ENCODE measurements around the gene POLR3B. TPM values are rescaled to one million over a fixed set of nuclear protein-coding genes. Genes with fewer than 3 reads are reported as not detected.
"Not testable (repeated sequence)": the region's sequence is repeated elsewhere in the genome, so short reads cannot be mapped to it uniquely, and the experiment has no call there.

Gene POLR3B
- total RNA-seq (10 to 100 TPM; 12.8 to 20.3 TPM), polyA plus RNA-seq (ENCODE audit: insufficient read length in 2 of 2) (10 to 100 TPM; 11.9 to 13.8 TPM)
- long read RNA-seq, donor 1, full-length matches to known transcripts, result 2 of 2 reads
- long read RNA-seq, donor 1, partial matches to known transcripts, result 0 of 2 reads
- long read RNA-seq, donor 1, other reads (novel, unspliced or antisense), result 0 of 2 reads
- long read RNA-seq, donor 2, full-length matches to known transcripts, result 2 of 2 reads
- long read RNA-seq, donor 2, partial matches to known transcripts, result 0 of 2 reads
- long read RNA-seq, donor 2, other reads (novel, unspliced or antisense), result 0 of 2 reads
- long read RNA-seq, donor 3, result 0 reads
- long read RNA-seq, donor 4, full-length matches to known transcripts, result 1 of 1 reads
- long read RNA-seq, donor 4, partial matches to known transcripts, result 0 of 1 reads
- long read RNA-seq, donor 4, other reads (novel, unspliced or antisense), result 0 of 1 reads

DNA sequence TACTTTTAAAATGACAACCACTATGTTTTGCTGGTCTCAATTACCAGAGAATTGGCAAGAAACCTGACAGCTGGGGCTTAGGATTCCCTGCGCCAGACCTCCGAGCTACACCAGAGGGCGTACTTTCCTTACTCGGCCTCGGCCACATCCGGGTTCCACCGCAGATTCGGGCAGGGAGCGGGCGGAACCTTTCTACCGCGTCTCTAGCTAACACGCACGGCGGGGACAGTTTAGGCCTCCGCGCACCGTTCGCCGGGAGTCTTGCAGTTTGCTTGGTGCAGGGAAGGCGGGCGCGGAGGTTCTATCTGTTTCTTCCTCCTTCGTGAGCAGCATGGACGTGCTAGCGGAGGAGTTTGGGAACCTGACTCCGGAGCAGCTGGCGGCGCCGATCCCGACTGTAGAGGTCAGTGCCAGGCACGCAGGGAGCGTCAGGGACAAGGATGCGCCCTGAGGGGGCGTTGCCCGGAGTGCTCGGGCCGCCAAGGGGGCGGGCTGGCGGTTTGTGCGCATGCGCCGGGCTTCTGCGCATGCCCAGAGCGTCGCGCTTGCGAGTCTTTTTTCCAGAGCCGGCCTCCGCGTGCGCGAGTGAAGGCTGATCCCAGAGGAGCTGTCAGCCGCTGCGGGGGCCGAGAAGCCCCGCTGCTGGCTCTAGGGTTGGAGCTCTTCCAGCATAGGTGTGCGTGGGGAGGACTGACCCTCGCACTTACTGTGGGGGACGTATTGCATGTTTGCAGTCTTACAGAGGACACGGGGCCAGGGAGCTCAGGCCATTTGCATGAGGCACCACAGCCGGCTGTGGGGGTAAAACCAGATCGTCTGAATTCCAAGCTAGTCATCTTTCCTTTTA, at the start of gene POLR3B:
Gene POLR3B, plus strand, starts transcription at position 200 of the 847 bp plus-strand sequence. Its CDS starts 132 bp downstream, at position 332.
- DNase-seq (ENCODE audit: low read depth in 4 of 6, low spot score in 6 of 6), result peak; percentile 93 to 99 (median 96)
- H3K4me3 ChIP-seq (ENCODE audit: low read depth, low read length), result peak within 1 kb of the TSS; percentile 97
- no peaks in the 10 kb centered on the region for H3K27me3 ChIP-seq (ENCODE audit: control insufficient read depth, insufficient read depth, low read length)
- peaks cover 8% of the 10 kb centered on the region for H3K4me1 ChIP-seq (ENCODE audit: control insufficient read depth, insufficient read depth, low read length)
- no peaks in the 10 kb centered on the region for H3K9me3 ChIP-seq (ENCODE audit: control insufficient read depth, insufficient read depth, low read length)
- peak within 1 kb of the TSS; percentile 99 for H3K27ac ChIP-seq (ENCODE audit: low read depth, low read length)
- no peaks in the 10 kb centered on the region for H3K36me3 ChIP-seq (ENCODE audit: control insufficient read depth, insufficient read depth, low read length)
- 0% methylated on average over 61 of the region's 63 CpGs for WGBS (ENCODE audit: insufficient coverage)

DNA sequence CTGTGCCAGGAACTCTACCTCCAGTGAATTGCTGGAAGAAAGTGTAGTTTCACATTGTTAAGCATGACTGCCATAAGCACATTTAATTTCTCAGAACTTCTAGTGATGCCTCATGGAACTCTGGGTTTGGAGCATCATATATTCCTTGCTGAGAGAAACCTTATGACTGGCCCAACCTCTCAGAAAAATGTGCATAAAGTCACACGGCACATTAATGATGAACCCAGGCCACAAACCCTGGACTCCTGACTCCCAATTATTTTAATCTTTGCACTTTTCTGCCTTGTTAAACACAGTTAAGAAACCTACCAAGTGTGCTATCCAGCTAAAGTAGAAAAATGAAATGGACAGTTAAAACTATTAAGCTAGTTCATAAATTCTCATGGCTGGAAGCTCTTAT, 49.4 kb upstream of the POLR3B start:
- no CpG with 5 or more reads among the region's 1 CpG for WGBS (ENCODE audit: insufficient coverage)
- Histone ChIP-seq H3K27me3 (ENCODE audit: control insufficient read depth, insufficient read depth, low read length) (no peaks in the 10 kb centered on the region), H3K9me3 (ENCODE audit: control insufficient read depth, insufficient read depth, low read length) (no peaks in the 10 kb centered on the region), H3K4me1 (ENCODE audit: control insufficient read depth, insufficient read depth, low read length) (peaks cover 9% of the 10 kb centered on the region), H3K27ac (ENCODE audit: low read depth, low read length) (no peak overlapping the region), H3K4me3 (ENCODE audit: low read depth, low read length) (no peak overlapping the region), H3K36me3 (ENCODE audit: control insufficient read depth, insufficient read depth, low read length) (no peaks in the 10 kb centered on the region)
- peak in 1 of 6 donors; percentile 18 for DNase-seq (ENCODE audit: low read depth in 4 of 6, low spot score in 6 of 6)

DNA sequence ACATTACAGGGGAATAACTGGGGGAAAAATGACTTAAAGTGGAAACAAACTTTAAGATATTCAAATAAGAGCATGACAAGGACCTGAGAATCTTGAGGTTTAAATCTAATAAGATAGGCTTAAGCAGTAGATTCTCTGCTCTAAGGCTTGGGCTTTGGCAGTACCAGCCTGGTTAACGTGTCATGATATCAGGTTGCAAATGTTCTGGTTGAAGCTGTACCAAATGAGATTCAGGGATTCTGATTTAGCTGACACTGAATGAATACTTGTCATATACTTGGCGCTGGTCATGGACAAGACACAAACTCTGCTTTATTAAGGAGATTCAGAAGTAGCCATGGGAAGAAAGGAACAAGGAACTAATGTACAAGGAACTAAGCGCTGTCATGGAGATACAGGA, 48.9 kb upstream of the POLR3B start:
- Histone ChIP-seq H3K4me3 (ENCODE audit: low read depth, low read length) (no peak overlapping the region), H3K27me3 (ENCODE audit: control insufficient read depth, insufficient read depth, low read length) (no peaks in the 10 kb centered on the region), H3K9me3 (ENCODE audit: control insufficient read depth, insufficient read depth, low read length) (no peaks in the 10 kb centered on the region), H3K27ac (ENCODE audit: low read depth, low read length) (no peak overlapping the region), H3K4me1 (ENCODE audit: control insufficient read depth, insufficient read depth, low read length) (peaks cover 5% of the 10 kb centered on the region), H3K36me3 (ENCODE audit: control insufficient read depth, insufficient read depth, low read length) (no peaks in the 10 kb centered on the region)
- WGBS (ENCODE audit: insufficient coverage), result 89% methylated on average over 3 of the region's 3 CpGs
- no peak for DNase-seq (ENCODE audit: low read depth in 4 of 6, low spot score in 6 of 6)

DNA sequence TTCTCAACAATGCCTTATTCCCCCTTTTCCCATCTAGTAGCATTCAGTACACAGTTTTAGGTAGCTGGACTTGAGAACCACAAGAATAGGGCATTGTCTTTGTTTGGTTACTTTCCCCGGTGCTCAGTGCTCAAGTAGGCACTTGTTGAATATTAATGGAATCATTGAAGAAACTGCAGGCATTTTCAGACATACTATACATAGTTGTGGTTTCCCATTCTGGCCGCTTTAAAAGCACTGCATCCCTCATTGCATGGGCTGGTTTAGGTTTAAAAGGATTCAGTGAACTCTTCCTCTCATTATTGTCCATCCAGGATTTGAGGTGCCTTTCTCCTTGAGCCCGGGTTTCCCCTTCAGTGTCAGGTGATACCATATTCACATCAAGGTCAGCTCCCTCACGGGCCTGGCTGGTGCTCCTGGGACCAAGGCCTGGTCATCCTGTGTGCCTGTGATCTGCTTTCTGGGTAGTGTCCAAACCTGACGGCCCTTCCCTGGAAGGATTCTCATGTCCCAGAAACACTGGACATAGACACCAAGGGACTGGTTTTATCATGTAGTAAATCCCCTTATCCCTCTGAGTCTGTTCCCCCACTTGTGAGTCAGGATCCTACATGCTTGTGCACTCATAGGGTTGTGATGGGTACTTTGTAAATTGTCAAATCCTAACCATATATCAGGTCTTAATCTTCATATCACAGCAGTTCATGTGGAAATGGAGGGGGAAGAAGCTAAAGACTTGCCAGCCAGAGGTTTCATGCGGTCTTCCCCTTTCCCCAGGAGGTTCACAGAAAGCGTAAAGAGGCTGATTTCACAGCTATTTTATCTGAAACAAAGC, 47.7 kb upstream of the POLR3B start:
- H3K4me1 ChIP-seq (ENCODE audit: control insufficient read depth, insufficient read depth, low read length), result no peaks in the 10 kb centered on the region
- no peak overlapping the region for H3K27ac ChIP-seq (ENCODE audit: low read depth, low read length)
- DNase-seq (ENCODE audit: low read depth in 4 of 6, low spot score in 6 of 6), result no peak

DNA sequence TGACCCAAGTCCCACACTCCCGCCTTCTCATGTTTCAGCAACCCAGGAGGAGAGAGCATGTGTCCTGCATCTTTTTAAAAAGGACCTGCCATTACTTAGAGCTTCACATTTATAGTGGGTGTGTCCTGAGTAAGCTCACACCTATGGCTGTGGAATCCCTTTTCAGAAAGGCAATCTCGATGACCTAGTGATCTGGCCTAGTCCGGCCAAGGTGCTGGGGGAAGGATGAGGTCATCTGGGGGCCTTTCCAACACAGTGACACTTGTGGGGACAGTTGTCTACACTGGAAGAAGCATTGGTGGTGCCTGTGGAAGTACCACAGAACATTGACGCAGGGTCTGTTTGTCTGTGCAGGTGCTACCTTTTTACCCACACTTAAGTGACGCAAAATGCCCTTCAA, 46.9 kb upstream of the POLR3B start:
- H3K4me1 ChIP-seq (ENCODE audit: control insufficient read depth, insufficient read depth, low read length), result no peaks in the 10 kb centered on the region
- H3K4me3 ChIP-seq (ENCODE audit: low read depth, low read length), result no peak overlapping the region
- no peaks in the 10 kb centered on the region for H3K9me3 ChIP-seq (ENCODE audit: control insufficient read depth, insufficient read depth, low read length)
- DNase-seq (ENCODE audit: low read depth in 4 of 6, low spot score in 6 of 6), result no peak
- peaks cover 8% of the 10 kb centered on the region for H3K36me3 ChIP-seq (ENCODE audit: control insufficient read depth, insufficient read depth, low read length)
- 82% methylated on average over 3 of the region's 5 CpGs for WGBS (ENCODE audit: insufficient coverage)
- no peak overlapping the region for H3K27ac ChIP-seq (ENCODE audit: low read depth, low read length)
- no peaks in the 10 kb centered on the region for H3K27me3 ChIP-seq (ENCODE audit: control insufficient read depth, insufficient read depth, low read length)

More for the DNA sequence above, 47.7 kb upstream of the POLR3B start:
- Histone ChIP-seq H3K36me3 (ENCODE audit: control insufficient read depth, insufficient read depth, low read length) (peaks cover 7% of the 10 kb centered on the region), H3K9me3 (ENCODE audit: control insufficient read depth, insufficient read depth, low read length) (no peaks in the 10 kb centered on the region), H3K27me3 (ENCODE audit: control insufficient read depth, insufficient read depth, low read length) (no peaks in the 10 kb centered on the region), H3K4me3 (ENCODE audit: low read depth, low read length) (no peak overlapping the region)
- WGBS (ENCODE audit: insufficient coverage), result 82% methylated on average over 4 of the region's 7 CpGs

DNA sequence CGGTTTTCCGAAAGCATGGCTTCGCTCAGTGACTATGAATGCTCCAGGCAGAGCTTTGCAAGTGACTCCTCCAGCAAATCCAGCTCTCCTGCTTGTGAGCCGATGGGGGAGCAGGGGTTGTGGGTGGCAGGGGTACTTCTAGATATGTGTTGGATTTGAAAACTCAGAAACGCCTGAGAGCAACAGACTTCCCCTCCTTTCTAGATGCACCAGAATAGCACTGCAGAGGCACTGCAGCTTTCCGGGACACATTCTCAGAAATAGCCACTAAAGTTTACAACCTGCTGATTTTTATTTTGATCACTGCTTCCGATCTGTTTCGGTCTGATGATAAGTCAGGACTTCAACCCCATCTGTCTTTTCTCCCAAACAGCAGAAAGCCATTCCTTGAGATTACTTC, 46.4 kb upstream of the POLR3B start:
- 79% methylated on average over 6 of the region's 8 CpGs for WGBS (ENCODE audit: insufficient coverage)
- H3K27ac ChIP-seq (ENCODE audit: low read depth, low read length), result no peak overlapping the region
- H3K9me3 ChIP-seq (ENCODE audit: control insufficient read depth, insufficient read depth, low read length), result no peaks in the 10 kb centered on the region
- DNase-seq (ENCODE audit: low read depth in 4 of 6, low spot score in 6 of 6), result no peak
- no peaks in the 10 kb centered on the region for H3K27me3 ChIP-seq (ENCODE audit: control insufficient read depth, insufficient read depth, low read length)
- H3K36me3 ChIP-seq (ENCODE audit: control insufficient read depth, insufficient read depth, low read length), result peaks cover 8% of the 10 kb centered on the region
- H3K4me3 ChIP-seq (ENCODE audit: low read depth, low read length), result no peak overlapping the region
- H3K4me1 ChIP-seq (ENCODE audit: control insufficient read depth, insufficient read depth, low read length), result no peaks in the 10 kb centered on the region

DNA sequence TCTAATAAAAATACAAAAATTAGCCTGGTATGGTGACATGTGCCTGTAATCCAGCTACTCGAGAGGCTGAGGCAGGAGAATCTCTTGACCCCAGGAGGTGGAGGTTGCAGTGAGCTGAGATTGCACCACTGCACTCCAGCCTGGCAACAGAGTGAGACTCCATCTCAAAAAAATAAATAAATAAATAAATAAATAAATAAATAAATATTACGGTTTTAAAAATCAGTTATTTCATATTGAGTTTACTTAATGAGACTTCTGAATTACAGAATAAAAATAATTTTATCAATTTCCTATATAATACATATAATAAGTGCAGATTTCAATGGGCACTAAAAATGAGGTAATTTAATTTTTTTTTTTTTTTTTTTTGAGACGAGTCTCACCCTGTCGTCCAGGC, 44.1 kb upstream of the POLR3B start:
- H3K4me3 ChIP-seq (ENCODE audit: low read depth, low read length); H3K9me3 ChIP-seq (ENCODE audit: control insufficient read depth, insufficient read depth, low read length); H3K36me3 ChIP-seq (ENCODE audit: control insufficient read depth, insufficient read depth, low read length); H3K4me1 ChIP-seq (ENCODE audit: control insufficient read depth, insufficient read depth, low read length); H3K27me3 ChIP-seq (ENCODE audit: control insufficient read depth, insufficient read depth, low read length); H3K27ac ChIP-seq (ENCODE audit: low read depth, low read length); DNase-seq (ENCODE audit: low read depth in 4 of 6, low spot score in 6 of 6): not testable (repeated sequence)
- WGBS (ENCODE audit: insufficient coverage), result no CpG with 5 or more reads among the region's 4 CpGs

DNA sequence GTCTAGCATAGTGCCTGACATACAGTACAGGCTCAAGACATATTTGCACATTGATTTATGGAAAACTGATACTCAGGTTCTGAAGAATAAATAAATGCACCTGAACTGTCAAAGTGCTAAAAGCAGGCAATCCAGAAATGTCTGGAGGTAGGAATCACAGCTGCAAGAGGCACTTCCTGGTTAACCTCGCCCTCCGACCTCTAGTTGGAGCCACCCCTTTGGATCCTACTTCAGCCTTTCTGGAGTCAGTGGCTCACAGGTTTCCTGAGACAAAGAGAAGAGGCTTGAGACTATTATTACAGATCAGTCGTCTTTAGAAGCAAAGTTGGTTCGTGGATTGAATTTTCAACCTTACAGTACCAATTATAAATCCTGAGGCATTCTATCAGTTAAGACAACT, 42.0 kb upstream of the POLR3B start:
- Histone ChIP-seq H3K27me3 (ENCODE audit: control insufficient read depth, insufficient read depth, low read length) (no peaks in the 10 kb centered on the region), H3K36me3 (ENCODE audit: control insufficient read depth, insufficient read depth, low read length) (peaks cover 18% of the 10 kb centered on the region), H3K27ac (ENCODE audit: low read depth, low read length) (no peak overlapping the region), H3K4me3 (ENCODE audit: low read depth, low read length) (no peak overlapping the region), H3K9me3 (ENCODE audit: control insufficient read depth, insufficient read depth, low read length) (no peaks in the 10 kb centered on the region), H3K4me1 (ENCODE audit: control insufficient read depth, insufficient read depth, low read length) (no peaks in the 10 kb centered on the region)
- no peak for DNase-seq (ENCODE audit: low read depth in 4 of 6, low spot score in 6 of 6)
- WGBS (ENCODE audit: insufficient coverage), result 86% methylated on average over 2 of the region's 4 CpGs

DNA sequence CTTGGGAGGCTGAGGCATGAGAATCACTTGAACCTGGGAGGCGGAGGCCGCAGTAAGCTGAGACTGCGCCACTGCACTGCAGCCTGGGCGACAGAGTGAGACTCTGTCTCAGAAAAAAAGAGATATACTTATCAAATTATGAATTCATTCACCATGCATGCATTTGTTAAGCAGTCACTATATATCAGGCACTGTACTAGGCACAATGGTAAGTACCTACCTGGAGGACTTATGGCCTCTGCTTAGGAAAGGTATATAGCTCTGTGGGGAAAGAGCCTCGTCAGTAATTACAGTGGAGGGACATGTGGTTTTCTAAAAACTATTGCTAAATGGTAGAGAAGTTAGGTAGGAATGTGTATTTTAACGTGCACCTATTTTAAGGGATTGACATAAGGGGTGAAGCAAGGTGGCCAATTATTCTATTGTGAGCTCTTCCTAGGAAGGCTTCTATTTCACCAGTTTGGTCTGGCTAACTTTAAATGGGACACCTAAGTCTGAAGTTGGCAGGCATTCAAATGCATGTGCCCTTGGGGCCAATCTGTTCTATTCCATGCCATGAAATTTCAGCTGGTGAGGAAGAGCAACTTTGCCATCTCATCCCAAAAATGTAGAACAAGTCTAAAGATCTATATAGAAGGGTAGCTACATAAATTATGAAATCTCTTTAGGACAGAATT, 40.0 kb upstream of the POLR3B start:
- H3K27ac ChIP-seq (ENCODE audit: low read depth, low read length), result no peak overlapping the region
- no peak for DNase-seq (ENCODE audit: low read depth in 4 of 6, low spot score in 6 of 6)
- no peaks in the 10 kb centered on the region for H3K9me3 ChIP-seq (ENCODE audit: control insufficient read depth, insufficient read depth, low read length)
- no peak overlapping the region for H3K4me3 ChIP-seq (ENCODE audit: low read depth, low read length)
- H3K27me3 ChIP-seq (ENCODE audit: control insufficient read depth, insufficient read depth, low read length), result no peaks in the 10 kb centered on the region
- H3K4me1 ChIP-seq (ENCODE audit: control insufficient read depth, insufficient read depth, low read length), result no peaks in the 10 kb centered on the region
- 95% methylated on average over 4 of the region's 6 CpGs for WGBS (ENCODE audit: insufficient coverage)
- peaks cover 23% of the 10 kb centered on the region for H3K36me3 ChIP-seq (ENCODE audit: control insufficient read depth, insufficient read depth, low read length)
